Stimulated activated naive CD8-positive, alpha-beta T cell treated with anti-CD3 and anti-CD28 coated beads, Interleukin-15, amount 100 ng/mL, for 72 hours (primary cell): Measurements from ENCODE around the gene WDR90.

ENCODE experiments used
- ATAC-seq: fragments of 150-1000 bp; cut with Tn5 transposase; 2 replicates; pipeline ENCODE4 v1.10.0; 2021; ENCODE audit warnings: mild to moderate bottlenecking, moderate library complexity
- DNase-seq, 2 donors: peaks; one replicate each; pipeline ENCODE4 v3.0.0; 2021 to 2022
- H3K27ac Mint-ChIP-seq, 2 donors: one replicate each; pipeline ENCODE4 v1.8.0; 2022; ENCODE audit warnings: mild to moderate bottlenecking in 2 of 2, mixed read lengths in 2 of 2, moderate library complexity in 2 of 2
- H3K27me3 Mint-ChIP-seq: one replicate; pipeline ENCODE4 v1.8.0; 2022; ENCODE audit warnings: mixed read lengths
- H3K4me1 Mint-ChIP-seq: one replicate; pipeline ENCODE4 v1.8.0; 2022; ENCODE audit warnings: mild to moderate bottlenecking, mixed read lengths
- H3K4me3 Mint-ChIP-seq, 2 donors: one replicate each; pipeline ENCODE4 v1.8.0; 2022; ENCODE audit warnings: mild to moderate bottlenecking in 2 of 2, mixed read lengths in 2 of 2, moderate library complexity in 1 of 2
- H3K9me3 Mint-ChIP-seq, 2 donors: one replicate each; pipeline ENCODE4 v1.8.0; 2022; ENCODE audit warnings: mixed read lengths in 2 of 2

WDR90 gene

DNA sequence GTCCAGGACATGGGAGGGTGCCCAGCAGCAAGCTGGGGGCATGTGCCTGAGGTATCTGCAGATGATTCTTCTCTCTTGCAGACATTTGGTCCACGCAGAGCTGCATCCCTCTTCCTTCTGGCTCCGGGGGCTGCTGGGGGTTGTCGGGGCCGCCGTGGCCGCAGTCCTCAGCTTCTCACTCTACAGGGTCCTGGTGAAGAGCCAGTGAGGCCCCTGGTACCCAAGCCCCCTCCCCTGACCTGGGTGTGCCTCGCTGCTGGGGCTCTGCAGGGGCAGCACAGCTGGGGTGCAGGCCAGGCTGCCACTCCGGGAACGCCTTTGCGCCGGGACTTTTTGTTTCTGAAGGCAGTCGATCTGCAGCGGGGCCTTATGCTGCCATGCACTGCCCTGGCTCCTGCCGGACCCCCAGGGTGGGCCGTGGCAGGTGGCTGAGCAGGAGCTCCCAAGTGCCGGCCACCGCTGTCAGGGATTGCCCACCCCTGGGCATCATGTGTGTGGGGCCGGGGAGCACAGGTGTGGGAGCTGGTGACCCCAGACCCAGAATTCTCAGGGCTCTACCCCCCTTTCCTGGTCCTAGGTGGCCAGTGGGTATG is 24.3 kb downstream of the WDR90 start:
- no peak overlapping the region for H3K27ac Mint-ChIP-seq

DNA sequence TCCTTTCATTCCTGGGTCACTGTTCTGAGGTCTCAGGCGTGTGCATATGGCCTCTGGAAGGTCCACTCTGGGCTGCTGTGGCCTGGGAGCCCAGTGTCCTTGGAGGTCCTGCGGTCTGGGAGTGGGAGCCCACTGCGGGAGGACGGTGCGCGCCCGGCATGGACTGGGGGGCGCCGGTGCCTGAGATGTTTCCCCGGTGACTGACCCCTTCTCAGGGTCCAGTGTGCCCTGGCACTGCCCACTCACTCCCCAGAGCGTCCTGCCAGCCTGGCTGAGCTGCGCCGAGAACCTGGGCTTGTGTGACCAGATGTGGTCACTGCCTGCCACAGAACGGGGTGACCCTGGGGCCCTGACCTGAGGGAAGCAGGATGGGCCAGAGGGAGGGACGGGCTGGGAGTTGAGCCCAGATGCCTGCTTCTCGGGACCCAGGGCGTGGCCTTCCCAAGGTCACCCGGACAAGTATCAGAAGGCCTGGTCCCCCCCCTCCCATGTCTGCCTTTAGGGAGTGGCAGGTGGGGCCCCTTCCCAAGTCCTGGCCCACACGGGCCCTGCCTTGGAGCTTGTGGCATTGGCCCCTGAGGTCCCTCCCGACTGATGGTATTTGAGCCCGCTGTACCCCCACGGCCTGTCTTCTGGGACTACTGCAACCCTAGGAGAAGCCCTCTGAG is 25.2 kb downstream of the WDR90 start:
- H3K4me1 Mint-ChIP-seq = peaks cover 25% of the 10 kb centered on the region
- H3K9me3 Mint-ChIP-seq = no peaks in the 10 kb centered on the region
- H3K4me3 Mint-ChIP-seq = no peak overlapping the region
- no peak overlapping the region for H3K27ac Mint-ChIP-seq
- DNase-seq (no peak), ATAC-seq (no peak)
- peaks cover 19% of the 10 kb centered on the region for H3K27me3 Mint-ChIP-seq

More for the DNA sequence above, 24.3 kb downstream of the WDR90 start:
- H3K4me1 Mint-ChIP-seq = peaks cover 25% of the 10 kb centered on the region
- no peak overlapping the region for H3K4me3 Mint-ChIP-seq
- H3K27me3 Mint-ChIP-seq = peaks cover 19% of the 10 kb centered on the region
- ATAC-seq (no peak), DNase-seq (no peak)
- no peaks in the 10 kb centered on the region for H3K9me3 Mint-ChIP-seq

DNA sequence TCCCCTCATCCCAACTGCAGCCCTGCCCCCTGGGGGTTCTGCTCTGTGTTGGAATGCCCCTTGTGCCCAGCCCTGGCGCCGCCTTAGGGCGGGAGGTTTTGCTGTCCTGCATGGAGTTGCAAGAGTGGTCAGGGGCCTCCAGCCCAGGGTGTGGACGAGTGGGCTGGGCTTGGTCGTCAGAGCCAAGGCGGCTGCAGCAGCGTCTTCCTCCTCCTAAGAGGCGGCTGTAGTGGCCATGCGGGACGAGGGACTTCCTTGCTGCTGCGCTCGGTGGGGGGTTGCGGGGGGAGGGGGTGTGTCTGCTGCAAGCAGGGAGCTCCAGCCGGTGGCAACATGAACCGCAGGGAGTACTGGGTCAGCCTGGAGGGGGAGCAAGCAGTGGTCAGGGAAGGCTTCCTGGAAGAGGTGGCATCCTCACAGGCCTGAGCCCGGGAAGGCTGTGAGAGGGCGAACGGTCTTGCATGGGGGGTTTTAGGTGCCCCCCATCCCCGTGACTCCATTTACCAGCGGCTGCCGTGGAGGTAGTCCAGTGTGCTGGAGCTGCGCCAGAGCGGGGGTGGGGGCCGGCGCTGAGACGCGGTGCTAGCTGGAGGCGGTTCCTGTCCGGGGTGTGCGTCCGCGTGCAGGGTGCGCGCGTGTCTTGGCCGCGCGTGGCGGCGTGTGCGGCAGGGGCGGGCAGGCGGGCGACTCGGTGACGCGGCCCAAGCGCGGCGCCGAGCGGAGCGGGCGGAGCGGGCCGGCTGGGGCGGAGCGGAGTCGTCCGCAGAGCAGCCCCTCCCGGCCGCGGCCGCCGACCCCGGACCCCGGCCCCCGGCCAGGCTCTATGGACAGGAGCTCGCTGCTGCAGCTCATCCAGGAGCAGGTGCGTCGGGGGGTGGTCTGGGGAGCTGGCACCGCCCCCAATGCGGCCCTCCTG is 26.1 kb downstream of the WDR90 start, which contains the start of gene RHBDL1:
RHBDL1 (plus strand) TSS at position 704 of the 916 bp plus-strand sequence; CDS start at position 824, 120 bp downstream.
- H3K27me3 Mint-ChIP-seq = peaks cover 19% of the 10 kb centered on the region
- no peak for DNase-seq
- peaks cover 20% of the 10 kb centered on the region for H3K4me1 Mint-ChIP-seq
- peak within 1 kb of the TSS; percentile 15 to 61 for H3K4me3 Mint-ChIP-seq
- no peak within 1 kb of the TSS for H3K27ac Mint-ChIP-seq
- H3K9me3 Mint-ChIP-seq = no peaks in the 10 kb centered on the region
- no peak for ATAC-seq

DNA sequence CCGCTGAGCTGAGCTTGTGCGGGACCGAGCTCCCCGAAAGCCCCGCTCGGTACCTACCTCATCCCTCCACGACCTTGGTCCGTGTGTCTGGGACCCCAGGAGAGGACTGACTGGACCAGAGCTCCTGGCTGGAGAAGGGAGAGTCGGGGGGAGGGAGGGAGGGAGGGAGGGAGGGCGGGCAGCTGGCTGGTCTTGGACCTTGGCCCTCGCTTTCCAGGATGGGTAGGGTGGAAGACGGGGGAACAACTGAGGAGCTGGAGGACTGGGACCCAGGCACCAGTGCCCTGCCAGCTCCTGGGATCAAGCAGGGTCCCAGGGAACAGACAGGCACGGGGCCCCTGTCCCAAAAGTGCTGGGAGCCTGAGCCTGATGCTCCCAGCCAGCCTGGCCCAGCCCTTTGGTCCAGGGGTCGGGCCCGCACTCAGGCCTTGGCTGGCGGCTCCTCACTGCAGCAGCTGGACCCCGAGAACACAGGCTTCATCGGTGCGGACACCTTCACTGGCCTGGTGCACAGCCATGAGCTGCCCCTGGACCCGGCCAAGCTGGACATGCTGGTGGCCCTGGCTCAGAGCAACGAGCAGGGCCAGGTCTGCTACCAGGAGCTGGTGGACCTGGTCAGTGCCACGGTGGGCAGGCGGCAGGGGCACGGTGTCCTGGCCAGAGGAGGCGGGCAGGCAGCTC is 26.9 kb downstream of the WDR90 start:
- Mint-ChIP-seq H3K27ac (no peak overlapping the region), H3K4me3 (peak overlapping the region in 1 of 2 donors; percentile 29), H3K9me3 (no peaks in the 10 kb centered on the region), H3K4me1 (peaks cover 22% of the 10 kb centered on the region), H3K27me3 (peaks cover 19% of the 10 kb centered on the region)
- no peak for ATAC-seq
- no peak for DNase-seq

DNA sequence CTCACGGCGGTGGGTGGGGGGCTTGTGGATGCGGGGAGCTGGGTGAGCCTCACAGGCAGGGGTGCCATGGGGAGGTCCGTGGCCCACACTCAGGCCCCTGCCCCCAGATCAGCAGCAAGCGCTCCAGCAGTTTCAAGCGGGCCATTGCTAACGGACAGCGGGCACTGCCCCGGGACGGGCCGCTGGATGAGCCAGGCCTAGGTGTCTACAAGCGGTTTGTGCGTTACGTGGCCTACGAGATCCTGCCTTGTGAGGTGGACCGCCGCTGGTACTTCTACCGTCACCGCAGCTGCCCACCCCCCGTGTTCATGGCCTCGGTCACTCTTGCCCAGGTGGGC is 27.4 kb downstream of the WDR90 start:
- Mint-ChIP-seq H3K9me3 (no peaks in the 10 kb centered on the region), H3K4me3 (no peak overlapping the region), H3K27ac (no peak overlapping the region), H3K4me1 (peaks cover 27% of the 10 kb centered on the region), H3K27me3 (peaks cover 19% of the 10 kb centered on the region)
- DNase-seq (no peak), ATAC-seq (no peak)

DNA sequence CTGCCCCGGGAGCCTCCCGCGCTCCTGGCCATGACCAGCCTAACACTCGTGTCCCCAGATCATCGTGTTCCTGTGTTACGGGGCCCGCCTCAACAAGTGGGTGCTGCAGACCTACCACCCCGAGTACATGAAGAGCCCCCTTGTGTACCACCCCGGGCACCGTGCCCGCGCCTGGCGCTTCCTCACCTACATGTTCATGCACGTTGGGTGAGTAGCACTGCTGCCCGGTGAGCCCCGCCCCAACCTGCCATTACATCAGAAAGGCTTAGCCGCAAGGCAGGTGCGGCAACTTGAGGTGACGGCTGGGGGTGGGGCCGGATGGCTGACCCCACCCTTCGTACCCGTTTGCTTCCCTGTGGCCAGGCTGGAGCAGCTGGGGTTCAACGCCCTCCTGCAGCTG is 27.7 kb downstream of the WDR90 start:
- Mint-ChIP-seq H3K27ac (peak overlapping the region in 1 of 2 donors; percentile 12), H3K4me3 (no peak overlapping the region), H3K9me3 (no peaks in the 10 kb centered on the region), H3K4me1 (peaks cover 31% of the 10 kb centered on the region), H3K27me3 (peaks cover 19% of the 10 kb centered on the region)
- no peak for DNase-seq
- no peak for ATAC-seq

DNA sequence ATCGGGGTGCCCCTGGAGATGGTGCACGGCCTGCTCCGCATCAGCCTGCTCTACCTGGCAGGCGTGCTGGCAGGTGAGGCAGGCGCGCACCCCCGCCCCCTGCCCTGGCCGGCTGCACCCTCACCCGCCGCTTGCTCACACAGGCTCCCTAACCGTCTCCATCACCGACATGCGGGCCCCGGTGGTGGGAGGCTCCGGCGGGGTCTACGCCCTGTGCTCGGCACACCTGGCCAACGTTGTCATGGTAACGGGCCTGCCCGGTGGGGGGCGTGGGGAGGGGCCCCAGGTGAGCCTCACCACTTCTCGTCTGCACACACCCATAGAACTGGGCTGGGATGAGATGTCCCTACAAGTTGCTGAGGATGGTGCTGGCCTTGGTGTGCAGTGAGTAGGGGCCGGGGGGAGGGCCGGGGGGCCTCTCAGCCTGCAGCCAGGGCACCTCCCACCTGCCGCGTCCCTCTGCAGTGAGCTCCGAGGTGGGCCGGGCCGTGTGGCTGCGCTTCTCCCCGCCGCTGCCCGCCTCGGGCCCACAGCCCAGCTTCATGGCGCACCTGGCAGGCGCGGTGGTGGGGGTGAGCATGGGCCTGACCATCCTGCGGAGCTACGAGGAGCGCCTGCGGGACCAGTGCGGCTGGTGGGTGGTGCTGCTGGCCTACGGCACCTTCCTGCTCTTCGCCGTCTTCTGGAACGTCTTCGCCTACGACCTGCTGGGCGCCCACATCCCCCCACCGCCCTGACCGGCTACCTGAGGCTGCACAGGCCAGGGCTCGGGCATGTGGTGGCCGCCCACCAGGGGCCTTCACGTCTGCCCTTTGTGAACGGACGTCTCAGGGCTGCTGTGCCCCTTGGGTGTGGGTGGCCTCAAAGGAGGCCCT is 28.4 kb downstream of the WDR90 start:
- Mint-ChIP-seq H3K9me3 (no peaks in the 10 kb centered on the region), H3K27ac (peak overlapping the region in 1 of 2 donors; percentile 95), H3K27me3 (peaks cover 19% of the 10 kb centered on the region), H3K4me3 (peak overlapping the region in 1 of 2 donors; percentile 37), H3K4me1 (peaks cover 37% of the 10 kb centered on the region)
- ATAC-seq (no peak), DNase-seq (no peak)

DNA sequence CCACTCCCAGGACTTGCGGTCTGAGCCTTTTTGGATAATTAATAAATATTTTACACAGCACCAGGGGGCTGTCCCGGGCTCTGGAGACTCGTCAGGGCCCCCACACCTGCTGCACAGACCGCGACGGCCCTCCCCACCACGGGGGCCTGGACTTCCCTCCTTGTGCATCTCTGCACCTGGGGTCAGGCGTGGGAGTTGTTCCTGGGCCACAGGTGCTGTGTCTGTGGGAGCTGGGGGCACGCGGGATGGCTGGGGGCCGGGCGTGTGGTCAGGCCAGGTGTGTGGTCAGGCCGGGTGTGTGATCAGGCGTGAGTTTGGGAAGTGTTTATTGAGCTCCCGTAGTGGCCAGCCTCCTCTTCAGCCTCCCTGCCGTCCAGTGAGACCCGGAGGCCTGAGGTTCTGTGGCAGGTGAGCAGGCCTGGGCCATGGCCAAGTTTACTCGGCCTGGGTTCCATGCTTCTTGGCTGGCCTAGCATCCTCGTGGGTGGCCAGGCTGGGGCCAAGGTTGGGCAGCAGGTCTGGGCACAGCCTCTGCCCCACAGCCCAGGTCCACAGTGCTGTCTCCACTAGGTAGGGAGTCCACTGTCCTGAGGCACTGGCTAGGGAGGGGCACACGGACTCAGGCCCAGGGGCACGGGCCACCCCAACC is 29.2 kb downstream of the WDR90 start:
- DNase-seq (no peak), ATAC-seq (no peak)
- peaks cover 45% of the 10 kb centered on the region for H3K4me1 Mint-ChIP-seq
- no peaks in the 10 kb centered on the region for H3K9me3 Mint-ChIP-seq
- H3K27me3 Mint-ChIP-seq = peaks cover 19% of the 10 kb centered on the region
- H3K27ac Mint-ChIP-seq = peak overlapping the region in 1 of 2 donors; percentile 95
- no peak overlapping the region for H3K4me3 Mint-ChIP-seq

DNA sequence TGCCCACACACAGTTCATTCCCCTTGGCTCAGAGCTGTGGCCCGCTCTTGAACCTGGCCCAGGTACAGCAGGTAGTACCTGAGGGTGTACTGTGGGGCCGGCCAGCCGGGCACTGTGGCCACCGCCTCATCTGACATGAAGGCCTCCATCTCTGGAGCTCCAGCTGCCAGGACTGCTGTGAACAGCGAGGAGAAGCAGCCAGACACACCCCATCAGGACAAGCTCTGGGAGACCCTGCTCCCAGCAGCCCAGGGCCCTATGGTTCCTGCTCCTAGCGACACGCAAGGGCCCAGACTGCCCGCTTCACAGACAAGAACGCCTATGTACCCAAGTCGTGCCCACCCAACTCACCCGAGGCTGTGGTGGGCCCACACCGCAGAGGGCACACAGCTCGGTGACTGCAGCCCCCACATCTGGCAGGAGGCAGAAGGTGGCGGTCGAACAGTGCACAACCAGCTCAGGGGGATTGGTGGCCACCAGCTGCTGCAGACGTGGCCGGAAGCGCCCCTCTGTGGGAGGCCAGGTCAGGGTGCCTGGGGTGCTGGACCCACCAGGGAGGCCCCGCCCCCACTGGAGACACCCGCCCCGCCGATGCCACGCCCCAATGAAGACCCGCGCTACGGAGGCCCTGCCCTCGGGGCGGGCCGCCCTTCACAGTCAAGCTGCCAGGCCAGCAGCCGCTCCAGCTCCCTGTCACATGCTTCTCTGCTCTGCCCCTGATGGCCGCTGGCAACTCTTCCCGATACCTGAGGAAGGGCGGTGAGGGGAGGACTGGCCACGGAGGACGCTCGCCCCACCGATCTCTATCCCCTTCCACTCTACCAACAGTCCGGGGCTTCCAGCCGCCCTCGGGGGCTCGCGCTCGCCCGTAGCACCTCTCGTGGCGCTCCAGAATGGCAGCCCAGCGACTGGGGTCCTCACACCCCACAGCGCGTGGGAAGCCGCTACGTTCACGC is 30.0 kb downstream of the WDR90 start:
- peaks cover 19% of the 10 kb centered on the region for H3K27me3 Mint-ChIP-seq
- peak overlapping the region; percentile 86 to 90 for H3K4me3 Mint-ChIP-seq
- H3K9me3 Mint-ChIP-seq = no peaks in the 10 kb centered on the region
- peak overlapping the region in 1 of 2 donors; percentile 75 for H3K27ac Mint-ChIP-seq
- H3K4me1 Mint-ChIP-seq = peaks cover 51% of the 10 kb centered on the region
- ATAC-seq = peak; percentile 8
- peak; percentile 58 to 64 for DNase-seq

DNA sequence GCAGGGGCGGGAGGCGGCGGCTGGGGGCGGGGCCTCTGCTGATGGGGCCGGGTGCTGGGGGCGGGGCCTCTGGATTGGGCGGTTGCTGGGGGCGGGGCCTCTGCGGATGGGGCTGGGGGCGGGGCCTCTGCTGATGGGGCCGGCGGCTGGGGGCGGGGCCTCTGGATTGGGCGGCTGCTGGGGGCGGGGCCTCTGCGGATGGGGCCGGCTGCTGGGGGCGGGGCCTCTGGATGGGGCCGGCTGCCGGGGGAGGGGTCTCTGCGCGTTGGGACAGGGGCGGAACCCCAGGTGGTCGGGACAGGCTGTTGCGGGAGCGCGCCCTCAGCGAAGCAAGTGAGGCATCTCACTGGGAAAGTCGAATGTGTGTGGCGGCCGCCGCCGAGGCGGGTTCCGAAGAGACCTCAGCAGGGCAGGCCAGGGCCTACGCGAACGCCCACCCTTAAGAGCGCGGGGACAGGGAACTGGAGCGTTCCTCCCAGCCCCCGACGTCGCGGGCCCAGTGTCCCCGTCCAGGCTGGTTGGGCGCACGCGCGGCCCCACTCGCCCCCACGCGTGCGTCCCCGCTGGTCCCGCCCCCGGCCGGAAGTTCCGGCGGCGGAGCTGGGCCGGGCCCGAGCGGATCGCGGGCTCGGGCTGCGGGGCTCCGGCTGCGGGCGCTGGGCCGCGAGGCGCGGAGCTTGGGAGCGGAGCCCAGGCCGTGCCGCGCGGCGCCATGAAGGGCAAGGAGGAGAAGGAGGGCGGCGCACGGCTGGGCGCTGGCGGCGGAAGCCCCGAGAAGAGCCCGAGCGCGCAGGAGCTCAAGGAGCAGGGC is 30.9 kb downstream of the WDR90 start, which contains the start of gene STUB1:
STUB1 (plus strand) TSS at position 597 of the 811 bp plus-strand sequence; CDS start at position 713, 116 bp downstream.
- no peaks in the 10 kb centered on the region for H3K9me3 Mint-ChIP-seq
- DNase-seq = peak; percentile 89 to 91
- peak within 1 kb of the TSS in 1 of 2 donors; percentile 75 for H3K27ac Mint-ChIP-seq
- ATAC-seq = peak; percentile 56
- H3K4me3 Mint-ChIP-seq = peak within 1 kb of the TSS; percentile 86 to 90
- H3K27me3 Mint-ChIP-seq = peaks cover 15% of the 10 kb centered on the region
- peaks cover 56% of the 10 kb centered on the region for H3K4me1 Mint-ChIP-seq

DNA sequence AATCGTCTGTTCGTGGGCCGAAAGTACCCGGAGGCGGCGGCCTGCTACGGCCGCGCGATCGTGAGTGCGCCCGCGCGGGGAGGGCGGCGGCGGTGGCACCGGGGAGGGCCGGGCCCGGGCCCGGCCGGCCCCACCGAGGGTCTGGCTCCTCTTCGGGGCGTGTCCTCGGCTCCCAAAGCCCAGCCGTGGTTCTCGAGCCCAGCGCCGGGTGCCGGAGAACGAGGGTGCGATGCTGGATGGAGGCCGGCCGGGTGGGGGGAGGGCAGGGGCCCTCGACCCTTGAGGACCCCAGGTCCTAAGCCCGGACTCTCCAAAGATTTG is 31.4 kb downstream of the WDR90 start:
- Mint-ChIP-seq H3K27me3 (peaks cover 10% of the 10 kb centered on the region), H3K4me1 (peaks cover 57% of the 10 kb centered on the region), H3K27ac (no peak overlapping the region), H3K9me3 (no peaks in the 10 kb centered on the region), H3K4me3 (peak overlapping the region; percentile 85 to 90)
- no peak for DNase-seq
- no peak for ATAC-seq

DNA sequence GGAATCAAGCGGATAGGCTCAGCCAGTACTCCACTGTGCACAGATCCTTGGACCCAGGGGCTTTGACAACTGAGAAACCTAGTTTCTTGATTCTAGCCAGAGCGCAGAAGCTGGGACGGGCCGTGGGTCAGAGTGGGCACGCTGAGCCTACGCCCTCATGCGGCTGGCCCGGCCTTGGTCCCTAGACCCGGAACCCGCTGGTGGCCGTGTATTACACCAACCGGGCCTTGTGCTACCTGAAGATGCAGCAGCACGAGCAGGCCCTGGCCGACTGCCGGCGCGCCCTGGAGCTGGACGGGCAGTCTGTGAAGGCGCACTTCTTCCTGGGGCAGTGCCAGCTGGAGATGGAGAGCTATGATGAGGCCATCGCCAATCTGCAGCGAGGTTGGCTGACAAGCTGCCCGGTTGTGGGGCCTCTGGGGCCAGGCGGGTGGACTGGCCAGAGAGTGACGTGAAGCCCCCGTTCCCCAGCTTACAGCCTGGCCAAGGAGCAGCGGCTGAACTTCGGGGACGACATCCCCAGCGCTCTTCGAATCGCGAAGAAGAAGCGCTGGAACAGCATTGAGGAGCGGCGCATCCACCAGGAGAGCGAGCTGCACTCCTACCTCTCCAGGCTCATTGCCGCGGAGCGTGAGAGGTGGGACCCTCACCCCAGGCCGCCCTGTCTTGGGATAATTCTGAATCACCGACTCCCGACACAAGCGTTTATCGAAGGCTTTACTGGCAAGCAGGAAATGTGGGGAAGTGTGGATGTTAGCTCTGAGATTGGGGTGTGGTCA is 32.0 kb downstream of the WDR90 start:
- H3K27ac Mint-ChIP-seq = no peak overlapping the region
- DNase-seq (no peak), ATAC-seq (no peak)
- no peaks in the 10 kb centered on the region for H3K9me3 Mint-ChIP-seq
- peaks cover 62% of the 10 kb centered on the region for H3K4me1 Mint-ChIP-seq
- H3K4me3 Mint-ChIP-seq = peak overlapping the region; percentile 85 to 90
- H3K27me3 Mint-ChIP-seq = peaks cover 10% of the 10 kb centered on the region
